ENCODE results near the gene ZNF367.
"Not testable (repeated sequence)": the region's sequence is repeated elsewhere in the genome, so short reads cannot be mapped to it uniquely, and the experiment has no call there.

The ZNF367 gene

GRCh38 chr9:96360976-96361375, 57.2 kb downstream of the ZNF367 start:
- no peak for DNase-seq

DNA sequence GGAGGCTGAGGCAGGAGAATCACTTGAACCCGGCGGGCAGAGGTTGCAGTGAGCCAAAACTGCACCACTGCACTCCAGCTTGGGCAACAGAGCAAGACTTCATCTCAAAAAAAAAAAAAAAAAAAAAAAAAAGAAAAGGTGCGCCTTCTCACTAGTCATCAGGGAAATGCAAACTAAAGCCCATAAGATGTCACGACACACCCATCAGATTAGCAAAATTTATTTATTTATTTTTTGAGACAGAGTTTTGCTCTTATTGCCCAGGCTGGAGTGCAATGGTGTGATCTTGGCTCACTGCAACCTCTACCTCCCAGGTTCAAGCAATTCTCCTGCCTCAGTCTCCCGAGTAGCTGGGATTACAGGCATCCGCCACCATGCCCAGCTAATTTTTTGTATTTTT, 57.6 kb downstream of the ZNF367 start:
- DNase-seq: not testable (repeated sequence)

GRCh38 chr9:96350866-96351265, 67.3 kb downstream of the ZNF367 start:
- no peak for DNase-seq

DNA sequence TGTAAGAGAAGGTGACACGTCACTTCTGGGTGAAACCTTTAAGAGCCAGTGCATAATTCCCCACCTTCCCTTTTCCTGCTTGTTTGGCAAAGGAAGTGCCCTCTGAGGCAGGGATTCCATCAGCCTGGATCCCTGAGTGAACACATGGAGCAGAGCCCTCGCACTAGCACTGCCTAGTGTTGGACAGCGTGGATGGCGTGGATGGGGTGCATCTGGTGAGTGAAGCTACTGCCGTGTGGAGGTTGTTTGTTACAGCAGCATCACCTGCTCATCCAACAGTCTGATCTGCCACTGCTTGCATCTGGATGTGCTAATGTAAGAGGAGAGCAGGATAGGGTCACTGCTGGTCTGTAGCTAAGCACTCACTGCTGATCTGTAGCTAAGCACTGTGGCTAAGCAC, 69.9 kb downstream of the ZNF367 start:
- no peak for DNase-seq

DNA sequence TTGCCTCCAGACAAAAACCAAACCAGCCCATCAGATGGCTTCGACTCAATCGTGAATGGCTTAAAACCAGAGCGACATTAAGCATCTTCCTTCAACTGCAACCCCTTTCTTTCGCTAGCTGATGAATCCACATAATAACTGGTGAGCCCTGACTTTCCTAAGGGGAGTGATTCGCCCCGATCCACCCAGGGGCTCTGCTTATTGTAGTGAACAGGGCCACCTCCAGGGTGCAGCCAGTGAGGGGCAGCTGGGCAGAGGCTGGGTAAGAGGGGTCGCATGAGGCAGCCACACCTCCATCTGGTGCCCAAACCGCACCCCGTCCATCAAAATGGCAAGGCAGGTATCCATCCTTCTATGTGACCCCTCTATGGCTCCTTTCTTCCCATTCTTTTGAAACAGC, 72.6 kb downstream of the ZNF367 start:
- no peak for DNase-seq

GRCh38 chr9:96344458-96345180, 73.6 kb downstream of the ZNF367 start:
- no peak for DNase-seq

- DNase-seq: no peak
These were observed 74.4 kb downstream of the ZNF367 start for GRCh38 chr9:96343515-96344360.

DNA sequence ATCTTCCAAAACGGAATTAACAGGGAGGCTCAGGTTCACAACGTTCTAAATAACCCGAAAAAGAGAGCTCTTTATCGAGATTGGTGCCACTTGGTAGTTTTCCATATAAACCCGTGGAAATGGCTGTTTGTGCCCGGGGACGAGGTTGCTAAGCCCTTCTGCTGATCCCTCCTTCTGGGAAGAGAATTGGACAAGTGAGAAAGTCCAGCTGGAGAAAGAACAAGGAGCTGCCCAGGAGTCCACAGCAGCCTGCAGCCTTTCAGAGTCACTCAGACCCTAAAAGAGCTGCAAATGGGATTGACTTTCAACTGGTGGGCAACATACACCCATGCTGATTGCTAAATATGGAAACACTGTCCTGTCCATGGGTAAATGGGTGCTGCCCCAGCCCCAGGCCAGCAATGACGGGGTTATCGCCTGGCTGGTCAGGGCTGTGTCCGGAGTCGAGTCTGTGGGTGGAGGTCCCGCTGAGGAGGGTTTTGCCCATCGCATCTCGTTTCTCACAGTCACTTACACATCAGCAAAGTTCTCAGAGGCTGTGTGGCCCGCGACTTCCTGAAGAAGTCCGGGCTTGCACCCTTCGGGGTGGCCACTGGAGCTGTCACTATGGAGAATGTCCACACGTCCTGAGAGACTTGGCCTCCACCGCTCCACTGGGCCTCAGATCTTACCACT, 75.5 kb downstream of the ZNF367 start:
- DNase-seq: no peak

- no peak for DNase-seq
These were observed 77.5 kb downstream of the ZNF367 start for GRCh38 chr9:96340707-96341106.

GRCh38 chr9:96338299-96338698, 79.9 kb downstream of the ZNF367 start:
- DNase-seq: no peak
